ENCODE data around the gene AURKB.
"Not testable (repeated sequence)": the region's sequence is repeated elsewhere in the genome, so short reads cannot be mapped to it uniquely, and the experiment has no call there.

The AURKB gene

GRCh38 chr17:8209907-8210760 lies at the start of gene AURKB:
AURKB (minus strand) TSS chr17:8210575; CDS start chr17:8210224, 351 bp downstream.
- DNase-seq = peak; percentile 79 to 94 (median 90)

- no peak for DNase-seq
Measured at GRCh38 chr17:8257801-8258200, 47.4 kb upstream of the AURKB start.

- no peak for DNase-seq
Measured at GRCh38 chr17:8256691-8257090, 46.3 kb upstream of the AURKB start.

- DNase-seq = no peak
Measured at GRCh38 chr17:8256291-8256690, 45.9 kb upstream of the AURKB start.

- DNase-seq = no peak
Measured at GRCh38 chr17:8255499-8255898, 45.1 kb upstream of the AURKB start.

- DNase-seq = no peak
Measured at GRCh38 chr17:8254881-8255280, 44.5 kb upstream of the AURKB start.

- DNase-seq = no peak
Measured at GRCh38 chr17:8253801-8254200, 43.4 kb upstream of the AURKB start.

- DNase-seq = not testable (repeated sequence)
Measured at GRCh38 chr17:8251411-8251810, 41.0 kb upstream of the AURKB start.

- no peak for DNase-seq
Measured at GRCh38 chr17:8249621-8250500, 39.5 kb upstream of the AURKB start.

GRCh38 chr17:8248751-8249607 lies 38.6 kb upstream of the AURKB start, which contains the start of gene PFAS:
PFAS (plus strand) TSS chr17:8249289; CDS start chr17:8253938, 4,649 bp downstream.
- peak; percentile 86 to 95 (median 91) for DNase-seq

GRCh38 chr17:8244768-8245167 lies 34.4 kb upstream of the AURKB start:
- DNase-seq = no peak

- peak in 4 of 6 experiments; percentile 3 to 32 (median 16) for DNase-seq
Measured at GRCh38 chr17:8243827-8244226, 33.5 kb upstream of the AURKB start.

- no peak for DNase-seq
Measured at GRCh38 chr17:8237886-8238285, 27.5 kb upstream of the AURKB start.

- no peak for DNase-seq
Measured at GRCh38 chr17:8237175-8237574, 26.8 kb upstream of the AURKB start.

- DNase-seq = no peak
Measured at GRCh38 chr17:8235676-8236075, 25.3 kb upstream of the AURKB start.

- DNase-seq = no peak
Measured at GRCh38 chr17:8234361-8235270, 24.2 kb upstream of the AURKB start.

- no peak for DNase-seq
Measured at GRCh38 chr17:8231701-8232100, 21.3 kb upstream of the AURKB start.

GRCh38 chr17:8227238-8227581 lies 16.8 kb upstream of the AURKB start:
- no peak for DNase-seq

- peak in 2 of 6 experiments; percentile 25 to 32 for DNase-seq
Measured at GRCh38 chr17:8226536-8227237, 16.3 kb upstream of the AURKB start.

GRCh38 chr17:8225813-8226535 lies 15.6 kb upstream of the AURKB start:
- DNase-seq = peak; percentile 39 to 86 (median 66)

Data from stimulated activated naive CD4-positive, alpha-beta T cell (primary cell).